ENCODE results near the gene TTL. TPM values are rescaled to one million over a fixed set of nuclear protein-coding genes. Genes with fewer than 3 reads are reported as not detected.
"Not testable (repeated sequence)": the region's sequence is repeated elsewhere in the genome, so short reads cannot be mapped to it uniquely, and the experiment has no call there.

The TTL gene
- 28.0 TPM for polyA plus RNA-seq (2013, experiment 1 of 2)
- polyA plus RNA-seq (2013, experiment 2 of 2) = 27.8 TPM

DNA sequence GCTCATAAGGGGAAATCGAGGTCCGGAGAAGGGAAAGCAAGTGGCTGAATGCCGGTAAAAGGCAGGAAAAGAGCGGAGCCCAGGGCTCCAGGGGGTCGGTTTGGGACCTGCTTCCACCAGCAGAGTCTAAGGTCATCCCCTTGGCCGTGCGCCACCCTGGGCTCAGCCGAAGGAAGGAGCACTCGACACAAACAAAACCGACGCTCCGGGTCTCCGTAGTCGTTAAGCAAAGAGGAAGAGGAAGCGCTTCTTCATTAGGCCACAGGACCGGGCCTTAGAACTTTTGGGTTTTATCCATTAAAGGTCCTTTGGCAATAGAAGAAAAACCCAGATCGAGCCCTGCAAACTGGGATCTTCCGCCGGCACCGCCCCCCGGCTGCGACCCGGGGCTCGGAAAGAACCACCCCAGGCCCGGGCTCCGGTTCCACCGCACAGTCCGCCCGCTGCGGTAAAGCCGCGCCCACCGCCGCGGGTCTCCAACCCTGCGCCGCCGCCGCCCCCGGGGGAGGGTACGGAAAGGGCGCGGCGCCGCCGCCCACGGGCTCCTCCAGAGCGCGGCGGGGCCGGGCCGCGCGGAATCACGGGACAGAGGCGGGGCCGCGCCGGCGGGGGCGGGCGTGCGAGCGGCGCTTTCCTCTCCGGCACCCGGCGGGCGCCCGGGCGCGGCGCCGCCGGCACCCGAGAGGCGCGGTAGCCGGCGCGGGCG lies at the start of gene TTL:
Gene TTL, plus strand, starts transcription at position 629 of the 706 bp plus-strand sequence. CDS start 189 bp downstream, outside the sequence.
- H3K9ac ChIP-seq (ENCODE audit: low read length) = peak within 1 kb of the TSS; percentile 95
- peak within 1 kb of the TSS; percentile 57 for H2BK15ac ChIP-seq (ENCODE audit: low read depth, poor library complexity, severe bottlenecking)
- peaks cover 7% of the 10 kb centered on the region for H3K79me1 ChIP-seq (replicated peaks; ENCODE audit: low read length, poor library complexity, severe bottlenecking)
- no peaks in the 10 kb centered on the region for H3K9me3 ChIP-seq (ENCODE audit: control insufficient read depth, low read length)
- peaks cover 5 to 13% of the 10 kb centered on the region in 2 experiments for H3K36me3 ChIP-seq (ENCODE audit: control insufficient read depth in 1 of 2, insufficient read depth in 2 of 2, low read depth in 1 of 2, low read length in 2 of 2)
- peak within 1 kb of the TSS; percentile 97 for H3K4me2 ChIP-seq (ENCODE audit: low read length, poor library complexity, severe bottlenecking)
- peaks cover 6% of the 10 kb centered on the region for H3K4me1 ChIP-seq (ENCODE audit: control insufficient read depth, insufficient read depth, low read depth, low read length)
- peak within 1 kb of the TSS in 1 of 2 experiments; percentile 78 for H3K14ac ChIP-seq (ENCODE audit: low read length in 2 of 2)
- H3K4me3 ChIP-seq (ENCODE audit: insufficient read depth in 1 of 2, low read depth in 1 of 2, low read length in 2 of 2) = peak within 1 kb of the TSS; percentile 70 to 95
- H4K91ac ChIP-seq (ENCODE audit: low read length) = peak within 1 kb of the TSS; percentile 30
- no peak within 1 kb of the TSS for H2AK5ac ChIP-seq (ENCODE audit: low read length, severe bottlenecking)
- H3K4ac ChIP-seq (ENCODE audit: low read depth in 1 of 2, low read length in 2 of 2) = peak within 1 kb of the TSS in 1 of 2 experiments; percentile 77
- peak within 1 kb of the TSS; percentile 69 to 92 for H3K18ac ChIP-seq (ENCODE audit: low read depth in 1 of 2, low read length in 2 of 2)
- peak within 1 kb of the TSS in 1 of 2 experiments; percentile 10 for H3K23ac ChIP-seq (ENCODE audit: low read length in 2 of 2)
- peak within 1 kb of the TSS; percentile 72 for H2AFZ ChIP-seq (ENCODE audit: low read depth, low read length)
- H4K8ac ChIP-seq (ENCODE audit: low read length) = peak within 1 kb of the TSS; percentile 71
- peak; percentile 71 for DNase-seq
- H2BK120ac ChIP-seq (ENCODE audit: low read depth, low read length) = peak within 1 kb of the TSS; percentile 50
- H2BK5ac ChIP-seq (ENCODE audit: low read depth, low read length, poor library complexity, severe bottlenecking) = no peak within 1 kb of the TSS
- no peaks in the 10 kb centered on the region for H3K27me3 ChIP-seq (ENCODE audit: control insufficient read depth in 1 of 2, insufficient read depth in 1 of 2, low read length in 2 of 2)
- 1% methylated on average over 44 of the region's 82 CpGs for WGBS
- peak within 1 kb of the TSS; percentile 82 for H3K27ac ChIP-seq (ENCODE audit: low read length, poor library complexity, severe bottlenecking)
- H2BK12ac ChIP-seq (ENCODE audit: low read length in 2 of 2) = peak within 1 kb of the TSS in 1 of 2 experiments; percentile 10

- not testable (repeated sequence) for H3K23ac ChIP-seq (ENCODE audit: low read length in 2 of 2); H3K18ac ChIP-seq (ENCODE audit: low read depth in 1 of 2, low read length in 2 of 2); H3K36me3 ChIP-seq (ENCODE audit: control insufficient read depth in 1 of 2, insufficient read depth in 2 of 2, low read depth in 1 of 2, low read length in 2 of 2); H2AK5ac ChIP-seq (ENCODE audit: low read length, severe bottlenecking); H2BK15ac ChIP-seq (ENCODE audit: low read depth, poor library complexity, severe bottlenecking); H3K4me1 ChIP-seq (ENCODE audit: control insufficient read depth, insufficient read depth, low read depth, low read length); H2AFZ ChIP-seq (ENCODE audit: low read depth, low read length); H3K4me2 ChIP-seq (ENCODE audit: low read length, poor library complexity, severe bottlenecking); H3K79me1 ChIP-seq (replicated peaks; ENCODE audit: low read length, poor library complexity, severe bottlenecking); H3K27ac ChIP-seq (ENCODE audit: low read length, poor library complexity, severe bottlenecking); H3K14ac ChIP-seq (ENCODE audit: low read length in 2 of 2); H3K27me3 ChIP-seq (ENCODE audit: control insufficient read depth in 1 of 2, insufficient read depth in 1 of 2, low read length in 2 of 2); H4K8ac ChIP-seq (ENCODE audit: low read length); H3K9me3 ChIP-seq (ENCODE audit: control insufficient read depth, low read length); DNase-seq; H3K4ac ChIP-seq (ENCODE audit: low read depth in 1 of 2, low read length in 2 of 2); H2BK5ac ChIP-seq (ENCODE audit: low read depth, low read length, poor library complexity, severe bottlenecking); H4K91ac ChIP-seq (ENCODE audit: low read length); H2BK12ac ChIP-seq (ENCODE audit: low read length in 2 of 2); H2BK120ac ChIP-seq (ENCODE audit: low read depth, low read length)
- Histone ChIP-seq H3K9ac (ENCODE audit: low read length) (peak overlapping the region; percentile 87), H3K4me3 (ENCODE audit: insufficient read depth in 1 of 2, low read depth in 1 of 2, low read length in 2 of 2) (peak overlapping the region in 1 of 2 experiments; percentile 76)
- 63% methylated on average over 21 of the region's 22 CpGs for WGBS
Observed at GRCh38 chr2:112432390-112432734, 49.6 kb upstream of the TTL start.

GRCh38 chr2:112432735-112433479 lies 49.0 kb upstream of the TTL start:
- not testable (repeated sequence) for H3K23ac ChIP-seq (ENCODE audit: low read length in 2 of 2); H3K27ac ChIP-seq (ENCODE audit: low read length, poor library complexity, severe bottlenecking); DNase-seq; H2AFZ ChIP-seq (ENCODE audit: low read depth, low read length); H3K36me3 ChIP-seq (ENCODE audit: control insufficient read depth in 1 of 2, insufficient read depth in 2 of 2, low read depth in 1 of 2, low read length in 2 of 2); H3K27me3 ChIP-seq (ENCODE audit: control insufficient read depth in 1 of 2, insufficient read depth in 1 of 2, low read length in 2 of 2); H3K9me3 ChIP-seq (ENCODE audit: control insufficient read depth, low read length); H3K18ac ChIP-seq (ENCODE audit: low read depth in 1 of 2, low read length in 2 of 2); H3K4me2 ChIP-seq (ENCODE audit: low read length, poor library complexity, severe bottlenecking); H2BK5ac ChIP-seq (ENCODE audit: low read depth, low read length, poor library complexity, severe bottlenecking); H2AK5ac ChIP-seq (ENCODE audit: low read length, severe bottlenecking); H3K79me1 ChIP-seq (replicated peaks; ENCODE audit: low read length, poor library complexity, severe bottlenecking); H4K91ac ChIP-seq (ENCODE audit: low read length); H3K4me1 ChIP-seq (ENCODE audit: control insufficient read depth, insufficient read depth, low read depth, low read length); H2BK12ac ChIP-seq (ENCODE audit: low read length in 2 of 2); H2BK120ac ChIP-seq (ENCODE audit: low read depth, low read length); H3K14ac ChIP-seq (ENCODE audit: low read length in 2 of 2)
- peak overlapping the region; percentile 54 for H4K8ac ChIP-seq (ENCODE audit: low read length)
- H3K4me3 ChIP-seq (ENCODE audit: insufficient read depth in 1 of 2, low read depth in 1 of 2, low read length in 2 of 2) = peak overlapping the region; percentile 54 to 76
- WGBS = 68% methylated on average over 40 of the region's 98 CpGs
- peak overlapping the region; percentile 28 for H2BK15ac ChIP-seq (ENCODE audit: low read depth, poor library complexity, severe bottlenecking)
- H3K9ac ChIP-seq (ENCODE audit: low read length) = peak overlapping the region; percentile 87
- peak overlapping the region in 1 of 2 experiments; percentile 16 for H3K4ac ChIP-seq (ENCODE audit: low read depth in 1 of 2, low read length in 2 of 2)

DNA sequence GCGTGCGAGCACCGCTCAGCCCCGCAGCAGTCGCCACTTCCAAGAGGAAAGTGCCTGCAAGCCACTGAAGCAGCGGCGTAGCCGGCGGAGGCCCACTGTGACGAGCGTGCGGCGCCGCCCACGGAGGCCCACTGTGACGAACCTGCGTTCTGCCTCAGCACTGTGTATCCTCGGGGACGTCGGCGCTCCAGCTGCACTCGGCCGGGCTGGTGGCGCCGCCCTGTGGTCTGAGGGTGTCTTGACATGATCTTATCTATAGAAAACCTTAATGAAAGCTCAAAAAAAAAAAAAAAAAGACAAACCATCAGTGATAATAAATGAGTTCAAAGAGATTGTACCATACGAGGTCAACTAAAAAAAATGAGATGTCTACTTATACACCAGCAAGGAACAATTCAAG lies 48.5 kb upstream of the TTL start, which contains the start of gene RGPD8:
Gene RGPD8, minus strand, starts transcription at position 166 of the 400 bp plus-strand sequence. CDS start 192 bp downstream, outside the sequence.
- not testable (repeated sequence) for H3K14ac ChIP-seq (ENCODE audit: low read length in 2 of 2); H3K23ac ChIP-seq (ENCODE audit: low read length in 2 of 2); H2BK5ac ChIP-seq (ENCODE audit: low read depth, low read length, poor library complexity, severe bottlenecking); H3K27ac ChIP-seq (ENCODE audit: low read length, poor library complexity, severe bottlenecking); H3K4me2 ChIP-seq (ENCODE audit: low read length, poor library complexity, severe bottlenecking); H2AFZ ChIP-seq (ENCODE audit: low read depth, low read length); H3K79me1 ChIP-seq (replicated peaks; ENCODE audit: low read length, poor library complexity, severe bottlenecking); H3K36me3 ChIP-seq (ENCODE audit: control insufficient read depth in 1 of 2, insufficient read depth in 2 of 2, low read depth in 1 of 2, low read length in 2 of 2); H3K18ac ChIP-seq (ENCODE audit: low read depth in 1 of 2, low read length in 2 of 2); H2BK12ac ChIP-seq (ENCODE audit: low read length in 2 of 2); H3K27me3 ChIP-seq (ENCODE audit: control insufficient read depth in 1 of 2, insufficient read depth in 1 of 2, low read length in 2 of 2); H3K9me3 ChIP-seq (ENCODE audit: control insufficient read depth, low read length); H2AK5ac ChIP-seq (ENCODE audit: low read length, severe bottlenecking); H3K4me1 ChIP-seq (ENCODE audit: control insufficient read depth, insufficient read depth, low read depth, low read length); H4K91ac ChIP-seq (ENCODE audit: low read length); H2BK120ac ChIP-seq (ENCODE audit: low read depth, low read length)
- H3K4ac ChIP-seq (ENCODE audit: low read depth in 1 of 2, low read length in 2 of 2) = peak within 1 kb of the TSS in 1 of 2 experiments; percentile 16
- peak within 1 kb of the TSS; percentile 87 for H3K9ac ChIP-seq (ENCODE audit: low read length)
- WGBS = no CpG with 5 or more reads among the region's 26 CpGs
- H4K8ac ChIP-seq (ENCODE audit: low read length) = peak within 1 kb of the TSS; percentile 54
- H2BK15ac ChIP-seq (ENCODE audit: low read depth, poor library complexity, severe bottlenecking) = peak within 1 kb of the TSS; percentile 28
- peak; percentile 84 for DNase-seq
- peak within 1 kb of the TSS; percentile 54 to 76 for H3K4me3 ChIP-seq (ENCODE audit: insufficient read depth in 1 of 2, low read depth in 1 of 2, low read length in 2 of 2)

Measured in mesenchymal stem cell (in vitro differentiated cells and primary cell).